ENCODE data around the gene YPEL2.

GRCh38 chr17:59436900-59437299 is 105.4 kb downstream of the YPEL2 start:
- no peak for TF ChIP-seq CTCF (IDR thresholded peaks at IDR 0.05; ENCODE audit: insufficient read depth, low read length, poor library complexity, severe bottlenecking)
- no peak for TF ChIP-seq EZH2phosphoT487 (conservative IDR thresholded peaks at IDR 0.05; ENCODE audit: low read length)

Measured in SU-DHL-6 (cell line).